BJ (cell line): ENCODE results near the gene AEBP2. TPM values are rescaled to one million over a fixed set of nuclear protein-coding genes. Genes with fewer than 3 reads are reported as not detected.

ENCODE experiments used
- CTCF ChIA-PET: fragments of 350-600 bp; formaldehyde crosslinking; extraction: SDS; loops from one replicate; lab custom pipeline; 2021; ENCODE audit warnings: antibody characterized with exemption, inconsistent platforms; lab: Yijun Ruan, JAX
- POLR2A ChIA-PET: fragments of 300-600 bp; sonication (Branson Sonifier 250); formaldehyde crosslinking; extraction: SDS; loops from one replicate; lab custom pipeline; 2021; ENCODE audit warnings: antibody characterized with exemption; lab: Charles Lee
- DNase-seq: peaks from one replicate; pipeline ENCODE4 v3.0.0-alpha.2; 2011; ENCODE audit warnings: low read depth
- H3K27me3 ChIP-seq: 2 replicates; pipeline ENCODE4 v1.6.0; 2011; ENCODE audit warnings: low read length; ENCODE audit not compliant: control insufficient read depth, insufficient read depth
- H3K36me3 ChIP-seq: 2 replicates; pipeline ENCODE4 v1.5.1; 2011; ENCODE audit warnings: low read length; ENCODE audit not compliant: control insufficient read depth, insufficient read depth
- H3K4me3 ChIP-seq: 2 replicates; pipeline ENCODE4 v1.5.1; 2011; ENCODE audit warnings: low read depth, mild to moderate bottlenecking, control low read depth, low read length
- polyA plus RNA-seq: library from polyadenylated mRNA; depleted of rRNA; stranded (reverse); fragments of >200 nt; gene quantifications from 2 replicates; pipeline ENCODE4 v1.2.3, GENCODE V29; 2011
- small RNA-seq: library from RNA; depleted of rRNA; stranded (forward); fragments of <200 nt; gene quantifications from one replicate; pipeline ENCODE3, GENCODE V24; 2012; ENCODE audit warnings: low replicate concordance, low read depth; ENCODE audit not compliant: insufficient read length
- TF ChIP-seq, protein P1 (sequence below): IDR thresholded peaks from 2 replicates; pipeline ENCODE4 v1.5.1; 2011; ENCODE audit warnings: low read depth, mild to moderate bottlenecking, control low read depth, inconsistent platforms, low read length, moderate library complexity; ENCODE audit not compliant: insufficient read depth

AEBP2 gene
- polyA plus RNA-seq, 1 experiment = 6.3 TPM

- Histone ChIP-seq H3K27me3 (no peaks in the 10 kb centered on the region), H3K4me3 (no peak overlapping the region), H3K36me3 (no peaks in the 10 kb centered on the region)
- DNase-seq = no peak
- TF ChIP-seq, protein P1, sequence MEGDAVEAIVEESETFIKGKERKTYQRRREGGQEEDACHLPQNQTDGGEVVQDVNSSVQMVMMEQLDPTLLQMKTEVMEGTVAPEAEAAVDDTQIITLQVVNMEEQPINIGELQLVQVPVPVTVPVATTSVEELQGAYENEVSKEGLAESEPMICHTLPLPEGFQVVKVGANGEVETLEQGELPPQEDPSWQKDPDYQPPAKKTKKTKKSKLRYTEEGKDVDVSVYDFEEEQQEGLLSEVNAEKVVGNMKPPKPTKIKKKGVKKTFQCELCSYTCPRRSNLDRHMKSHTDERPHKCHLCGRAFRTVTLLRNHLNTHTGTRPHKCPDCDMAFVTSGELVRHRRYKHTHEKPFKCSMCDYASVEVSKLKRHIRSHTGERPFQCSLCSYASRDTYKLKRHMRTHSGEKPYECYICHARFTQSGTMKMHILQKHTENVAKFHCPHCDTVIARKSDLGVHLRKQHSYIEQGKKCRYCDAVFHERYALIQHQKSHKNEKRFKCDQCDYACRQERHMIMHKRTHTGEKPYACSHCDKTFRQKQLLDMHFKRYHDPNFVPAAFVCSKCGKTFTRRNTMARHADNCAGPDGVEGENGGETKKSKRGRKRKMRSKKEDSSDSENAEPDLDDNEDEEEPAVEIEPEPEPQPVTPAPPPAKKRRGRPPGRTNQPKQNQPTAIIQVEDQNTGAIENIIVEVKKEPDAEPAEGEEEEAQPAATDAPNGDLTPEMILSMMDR = no peak
- ChIA-PET POLR2A (no interaction called here), CTCF (no interaction called here)
Observed at GRCh38 chr12:19553175-19553574, 113.9 kb downstream of the AEBP2 start.

DNA sequence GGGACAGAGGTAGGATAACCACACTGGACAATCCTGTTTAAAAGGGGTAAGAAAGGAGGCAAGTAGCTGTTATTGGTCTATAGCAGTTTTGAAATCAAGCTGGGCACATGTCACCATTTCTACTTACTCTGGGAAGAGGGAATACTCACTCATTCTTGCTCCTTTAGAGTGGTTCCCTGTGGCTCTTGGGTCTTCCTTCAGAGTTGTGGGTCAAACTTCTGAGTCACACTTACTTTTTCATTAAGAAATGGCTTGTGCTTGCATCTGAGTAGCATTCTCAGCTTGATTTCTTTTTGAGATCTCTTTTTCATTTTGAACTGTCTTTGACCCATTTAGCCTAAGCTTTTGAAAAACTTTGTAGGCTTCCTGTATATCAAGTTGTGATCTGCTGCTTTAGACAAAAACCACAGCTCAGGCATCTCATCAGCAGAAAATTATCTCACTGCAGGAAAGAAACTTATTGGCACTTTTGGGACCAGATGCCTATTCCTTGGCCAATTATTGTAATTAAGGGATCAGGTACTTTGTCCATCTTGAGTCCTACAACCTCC is 122.2 kb downstream of the AEBP2 start:
- ChIA-PET CTCF (interaction anchor here (0.8 to 1.1 kb wide), 2 partner anchors 11 to 12 kb away, joined by 3 read pairs; no protein-coding TSS in a partner anchor), POLR2A (no interaction called here)
- H3K36me3 ChIP-seq = no peaks in the 10 kb centered on the region
- no peaks in the 10 kb centered on the region for H3K27me3 ChIP-seq
- TF ChIP-seq, protein P1 = no peak
- H3K4me3 ChIP-seq = no peak overlapping the region
- DNase-seq = no peak

Small RNA genes within 50 kb of the gene (small RNA-seq; reads per million reads assigned to genes)
- gene AC091805.2 = not detected
- not detected for gene RNU6-254P
